ENCODE results near the gene SLC25A47. TPM values are rescaled to one million over a fixed set of nuclear protein-coding genes. Genes with fewer than 3 reads are reported as not detected.

SLC25A47 gene
- total RNA-seq, 1 experiment from 2014 or later: 0.13 TPM

- Histone ChIP-seq H3K9me3 (ENCODE audit: control insufficient read depth, low read depth, low read length) (no peaks in the 10 kb centered on the region), H2BK12ac (ENCODE audit: insufficient read length, low read depth, low read length) (no peak overlapping the region), H4K8ac (replicated peaks; ENCODE audit: insufficient read length, low read depth, low read length) (no peak overlapping the region), H3K4me2 (ENCODE audit: insufficient read depth, insufficient read length, low read length) (no peak overlapping the region), H3K14ac (ENCODE audit: insufficient read depth, low read length) (no peak overlapping the region), H4K20me1 (ENCODE audit: control insufficient read depth, insufficient read depth, insufficient read length) (no peaks in the 10 kb centered on the region), H2AFZ (ENCODE audit: low read length) (no peak overlapping the region), H2BK20ac (ENCODE audit: low read depth, low read length, poor library complexity, severe bottlenecking) (no peak overlapping the region), H4K91ac (ENCODE audit: insufficient read length, low read depth, low read length) (no peak overlapping the region), H2AK5ac (ENCODE audit: insufficient read length, low read length) (no peak overlapping the region), H2BK120ac (ENCODE audit: low read depth, low read length, poor library complexity, severe bottlenecking) (no peak overlapping the region), H3K4me1 (ENCODE audit: insufficient read depth, low read length) (no peaks in the 10 kb centered on the region), H2BK5ac (ENCODE audit: insufficient read length, low read length) (no peak overlapping the region), H3K79me1 (ENCODE audit: insufficient read depth, low read depth, low read length, poor library complexity, severe bottlenecking) (no peaks in the 10 kb centered on the region), H3K23ac (ENCODE audit: insufficient read length, low read depth, low read length) (no peak overlapping the region), H2BK15ac (ENCODE audit: low read depth, low read length) (no peak overlapping the region), H3K27ac (ENCODE audit: insufficient read length, low read depth, low read length) (no peak overlapping the region), H3K9ac (ENCODE audit: extremely low read depth, insufficient read length, low read length) (no peak overlapping the region), H4K5ac (ENCODE audit: insufficient read length, low read depth, low read length) (no peak overlapping the region), H3K56ac (ENCODE audit: insufficient read length, low read depth, low read length) (no peak overlapping the region), H3K18ac (ENCODE audit: insufficient read length, low read depth, low read length) (no peak overlapping the region), H3K4ac (ENCODE audit: low read depth, low read length) (no peak overlapping the region), H3T11ph (ENCODE audit: low read length) (no peak overlapping the region), H3K27me3 (ENCODE audit: insufficient read depth, low read length) (no peaks in the 10 kb centered on the region), H3K79me2 (ENCODE audit: insufficient read depth, low read length) (no peaks in the 10 kb centered on the region), H3K23me2 (ENCODE audit: insufficient read length, low read depth, low read length, poor library complexity, severe bottlenecking) (no peaks in the 10 kb centered on the region)
- Mint-ChIP-seq H3K4me3 (no peak overlapping the region), H3K9me3 (no peaks in the 10 kb centered on the region), H3K27ac (no peak overlapping the region; a peak in 1 of 7 replicates), H3K27me3 (ENCODE audit: low read depth) (peaks cover 1% of the 10 kb centered on the region), H3K4me1 (peaks cover 8 to 10% of the 10 kb centered on the region in 2 experiments; a peak in 3 of 4 replicates), H3K36me3 (ENCODE audit: insufficient read depth in 1 of 3, low read depth in 3 of 3) (no peaks in the 10 kb centered on the region)
- no peak for DNase-seq
- no CpG with 5 or more reads among the region's 13 CpGs for WGBS (ENCODE audit: extremely low coverage, insufficient read length, low lambda C conversion rate)
- TF ChIP-seq CTCF (conservative IDR thresholded peaks at IDR 0.05): no peak
Measured at GRCh38 chr14:100325958-100326357, 2.8 kb downstream of the SLC25A47 start.
